Left forelimb (tissue), 1 donor: ENCODE measurements around the gene TMEM138.

ENCODE experiments used
- DNase-seq: peaks from one replicate; pipeline ENCODE4 v3.0.0-alpha.2; 2018; ENCODE audit warnings: low spot score

TMEM138 gene

GRCh38 chr11:61406991-61407728, 45.0 kb downstream of the TMEM138 start:
- no peak for DNase-seq

- DNase-seq: no peak
Observed at GRCh38 chr11:61411589-61411988, 49.4 kb downstream of the TMEM138 start.

GRCh38 chr11:61413496-61413895, 51.3 kb downstream of the TMEM138 start:
- DNase-seq: no peak

- no peak for DNase-seq
Observed at GRCh38 chr11:61414547-61414946, 52.4 kb downstream of the TMEM138 start.

GRCh38 chr11:61415381-61415780, 53.2 kb downstream of the TMEM138 start:
- no peak for DNase-seq

- no peak for DNase-seq
Observed at GRCh38 chr11:61416941-61417340, 54.8 kb downstream of the TMEM138 start.

- DNase-seq: no peak
Observed at GRCh38 chr11:61417670-61418069, 55.5 kb downstream of the TMEM138 start.

GRCh38 chr11:61418136-61418535, 56.0 kb downstream of the TMEM138 start:
- no peak for DNase-seq
